Measurements from ENCODE around the gene LRRC49. TPM values are rescaled to one million over a fixed set of nuclear protein-coding genes. Genes with fewer than 3 reads are reported as not detected.
"Not testable (repeated sequence)": the region's sequence is repeated elsewhere in the genome, so short reads cannot be mapped to it uniquely, and the experiment has no call there.

LRRC49 gene
- total RNA-seq, 6 experiments from 2014 or later, result 6.2 to 13.4 (median 10.2) TPM

DNA sequence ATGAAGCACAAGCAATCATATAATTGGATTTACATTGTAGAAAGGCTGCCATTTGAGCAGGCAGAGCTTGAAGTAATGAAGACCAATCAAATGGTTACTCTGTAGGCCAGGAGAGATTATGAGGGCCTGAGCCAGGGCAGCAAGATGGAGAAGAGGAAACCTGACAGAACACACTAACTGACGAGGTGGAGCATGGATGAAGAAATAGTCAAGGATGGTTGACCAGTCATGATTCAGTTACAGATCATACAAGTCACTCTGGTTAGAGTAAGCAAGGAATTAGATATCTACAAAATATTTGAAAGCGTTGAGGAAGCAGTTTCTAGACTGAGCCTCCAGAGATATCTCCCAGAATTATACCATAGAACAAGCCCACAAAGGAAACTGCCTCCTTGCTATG, 120.8 kb downstream of the LRRC49 start:
- H3K4me3 Mint-ChIP-seq, result no peak overlapping the region
- DNase-seq, result no peak
- H3K36me3 Mint-ChIP-seq (ENCODE audit: low read depth), result peaks cover 10% of the 10 kb centered on the region
- H3K27me3 Mint-ChIP-seq (ENCODE audit: insufficient read depth), result peaks cover 6% of the 10 kb centered on the region
- H3K4me1 Mint-ChIP-seq (ENCODE audit: low read depth), result peaks cover 27% of the 10 kb centered on the region
- TF ChIP-seq, protein P1, sequence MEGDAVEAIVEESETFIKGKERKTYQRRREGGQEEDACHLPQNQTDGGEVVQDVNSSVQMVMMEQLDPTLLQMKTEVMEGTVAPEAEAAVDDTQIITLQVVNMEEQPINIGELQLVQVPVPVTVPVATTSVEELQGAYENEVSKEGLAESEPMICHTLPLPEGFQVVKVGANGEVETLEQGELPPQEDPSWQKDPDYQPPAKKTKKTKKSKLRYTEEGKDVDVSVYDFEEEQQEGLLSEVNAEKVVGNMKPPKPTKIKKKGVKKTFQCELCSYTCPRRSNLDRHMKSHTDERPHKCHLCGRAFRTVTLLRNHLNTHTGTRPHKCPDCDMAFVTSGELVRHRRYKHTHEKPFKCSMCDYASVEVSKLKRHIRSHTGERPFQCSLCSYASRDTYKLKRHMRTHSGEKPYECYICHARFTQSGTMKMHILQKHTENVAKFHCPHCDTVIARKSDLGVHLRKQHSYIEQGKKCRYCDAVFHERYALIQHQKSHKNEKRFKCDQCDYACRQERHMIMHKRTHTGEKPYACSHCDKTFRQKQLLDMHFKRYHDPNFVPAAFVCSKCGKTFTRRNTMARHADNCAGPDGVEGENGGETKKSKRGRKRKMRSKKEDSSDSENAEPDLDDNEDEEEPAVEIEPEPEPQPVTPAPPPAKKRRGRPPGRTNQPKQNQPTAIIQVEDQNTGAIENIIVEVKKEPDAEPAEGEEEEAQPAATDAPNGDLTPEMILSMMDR (IDR thresholded peaks at IDR 0.05), result no peak
- no peak overlapping the region; the same call in 1 of the 2 replicates for H3K27ac Mint-ChIP-seq
- H3K9me3 Mint-ChIP-seq, result no peaks in the 10 kb centered on the region

DNA sequence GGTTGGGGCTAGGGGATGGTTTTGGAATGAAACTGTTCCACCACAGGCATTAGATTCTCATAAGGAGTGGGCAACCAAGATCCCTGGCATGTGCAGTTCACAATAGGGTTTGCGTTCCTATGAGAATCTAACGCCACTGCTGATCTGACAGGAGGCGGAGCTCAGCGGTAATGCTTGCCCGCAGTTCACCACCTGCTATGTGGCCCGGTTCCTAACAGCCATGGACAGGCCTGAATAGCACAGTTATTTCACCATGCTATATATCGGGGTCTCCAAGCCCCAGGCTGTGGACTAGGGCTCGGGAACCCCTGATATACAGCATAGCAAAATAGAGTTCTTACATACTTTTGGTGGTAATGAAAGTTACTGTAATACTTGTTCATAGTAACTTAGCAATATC, 122.7 kb downstream of the LRRC49 start:
- Mint-ChIP-seq H3K36me3 (ENCODE audit: low read depth) (peaks cover 21% of the 10 kb centered on the region), H3K27ac (no peak overlapping the region), H3K9me3 (no peaks in the 10 kb centered on the region), H3K27me3 (ENCODE audit: insufficient read depth) (peaks cover 6% of the 10 kb centered on the region), H3K4me3 (no peak overlapping the region), H3K4me1 (ENCODE audit: low read depth) (peaks cover 27% of the 10 kb centered on the region)
- no peak for DNase-seq
- TF ChIP-seq, protein P1 (IDR thresholded peaks at IDR 0.05), result no peak

DNA sequence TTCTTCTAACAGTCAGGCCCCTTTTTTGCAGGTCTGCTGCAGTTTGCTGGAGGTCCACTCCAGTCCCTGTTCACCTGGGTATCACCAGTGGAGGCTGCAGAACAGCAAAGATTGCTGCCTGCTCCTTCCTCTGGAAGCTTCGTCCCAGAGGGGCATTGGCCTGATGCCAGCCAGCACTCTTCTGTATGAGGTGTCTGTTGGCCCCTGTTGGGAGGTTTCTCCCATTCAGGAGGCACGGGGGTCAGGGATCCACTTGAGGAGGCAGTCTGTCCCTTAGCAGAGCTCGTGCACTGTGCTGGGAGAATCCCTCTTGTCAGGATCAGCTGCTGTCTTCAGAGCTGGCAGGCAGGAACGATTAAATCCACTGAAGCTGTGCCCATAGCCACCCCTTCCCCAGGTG, 138.6 kb downstream of the LRRC49 start:
- H3K4me3 Mint-ChIP-seq; H3K4me1 Mint-ChIP-seq (ENCODE audit: low read depth); DNase-seq; H3K27ac Mint-ChIP-seq; H3K27me3 Mint-ChIP-seq (ENCODE audit: insufficient read depth): not testable (repeated sequence)
- Mint-ChIP-seq H3K36me3 (ENCODE audit: low read depth) (peaks cover 44% of the 10 kb centered on the region), H3K9me3 (peaks cover 17% of the 10 kb centered on the region; the same call in 1 of the 2 replicates)

DNA sequence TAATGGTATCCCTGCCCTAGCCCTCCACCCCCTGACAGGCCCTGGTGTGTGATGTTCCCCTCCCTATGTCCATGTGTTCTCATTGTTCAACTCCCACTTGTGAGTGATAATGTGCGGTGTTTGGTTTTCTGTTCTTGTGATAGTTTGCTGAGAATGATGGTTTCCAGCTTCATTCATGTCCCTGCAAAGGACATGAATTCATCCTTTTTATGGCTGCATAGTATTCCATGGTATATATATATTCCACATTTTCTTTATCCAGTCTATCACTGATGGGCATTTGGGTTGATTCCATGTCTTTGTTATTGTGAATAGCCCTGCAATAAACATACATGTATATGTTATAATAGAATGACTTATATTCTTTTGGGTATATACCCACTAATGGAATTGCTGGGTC, 142.9 kb downstream of the LRRC49 start:
- H3K27ac Mint-ChIP-seq; H3K9me3 Mint-ChIP-seq; H3K4me3 Mint-ChIP-seq; H3K27me3 Mint-ChIP-seq (ENCODE audit: insufficient read depth); DNase-seq; H3K4me1 Mint-ChIP-seq (ENCODE audit: low read depth): not testable (repeated sequence)
- H3K36me3 Mint-ChIP-seq (ENCODE audit: low read depth), result peaks cover 21% of the 10 kb centered on the region

DNA sequence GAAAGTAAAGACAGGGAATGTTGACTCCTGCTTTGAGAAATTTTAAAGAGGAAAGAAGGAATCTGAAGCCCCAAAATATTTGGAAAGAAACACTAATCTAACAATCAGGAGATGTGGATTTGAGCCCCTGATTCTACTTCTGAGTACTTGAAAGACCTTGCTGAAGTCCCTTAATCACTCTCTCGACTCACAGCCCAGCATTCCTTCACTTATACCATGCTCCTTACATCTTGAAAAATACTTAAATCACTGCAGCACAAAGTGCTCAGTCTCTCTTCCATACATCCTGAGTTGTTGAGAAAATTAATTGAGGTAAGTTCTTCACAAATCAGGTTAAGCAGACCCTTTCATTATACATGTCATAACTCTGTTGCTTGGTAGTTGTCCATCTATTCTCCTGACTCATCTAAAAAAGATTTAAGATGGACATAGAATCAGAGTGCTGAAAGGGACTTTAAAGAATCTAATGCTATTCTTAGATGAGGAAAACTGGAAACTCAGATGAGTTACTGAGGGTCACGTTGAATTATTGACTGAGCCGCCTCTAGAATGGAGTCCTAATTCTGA, 149.8 kb downstream of the LRRC49 start:
- Mint-ChIP-seq H3K36me3 (ENCODE audit: low read depth) (peaks cover 11% of the 10 kb centered on the region), H3K9me3 (peaks cover 6% of the 10 kb centered on the region; the same call in 1 of the 2 replicates), H3K4me1 (ENCODE audit: low read depth) (peaks cover 51% of the 10 kb centered on the region), H3K4me3 (no peak overlapping the region), H3K27ac (peak overlapping the region; percentile 51), H3K27me3 (ENCODE audit: insufficient read depth) (no peaks in the 10 kb centered on the region; the same call in 1 of the 2 replicates)
- no peak for DNase-seq
- TF ChIP-seq, protein P1 (IDR thresholded peaks at IDR 0.05), result no peak

DNA sequence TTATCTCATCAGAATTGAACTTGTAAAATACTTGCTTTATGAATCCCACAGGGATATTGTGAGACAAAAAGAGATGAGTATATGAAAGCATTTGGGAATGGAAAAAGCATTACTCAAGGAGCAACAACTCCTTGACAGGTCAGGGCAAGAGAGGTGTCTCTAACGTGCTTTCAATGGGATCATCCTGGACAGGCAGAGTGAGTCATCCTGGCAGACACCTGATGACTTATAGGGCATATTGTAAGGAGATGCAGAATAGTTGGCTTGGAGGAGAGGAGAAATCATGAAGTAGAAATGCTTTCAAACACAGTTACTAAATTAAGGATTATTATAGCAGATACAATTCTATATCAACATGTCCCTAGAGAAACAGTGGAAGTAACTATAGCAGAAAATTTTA, 150.7 kb downstream of the LRRC49 start:
- TF ChIP-seq, protein P1 (IDR thresholded peaks at IDR 0.05), result no peak
- peak; percentile 21 for DNase-seq
- Mint-ChIP-seq H3K36me3 (ENCODE audit: low read depth) (peaks cover 11% of the 10 kb centered on the region), H3K4me1 (ENCODE audit: low read depth) (peaks cover 55% of the 10 kb centered on the region), H3K9me3 (peaks cover 6% of the 10 kb centered on the region; the same call in 1 of the 2 replicates), H3K27me3 (ENCODE audit: insufficient read depth) (no peaks in the 10 kb centered on the region; the same call in 1 of the 2 replicates), H3K27ac (peak overlapping the region; percentile 39; the same call in 1 of the 2 replicates), H3K4me3 (peak overlapping the region; percentile 29)
